ENCODE results near the gene MEI1.

The MEI1 gene

DNA sequence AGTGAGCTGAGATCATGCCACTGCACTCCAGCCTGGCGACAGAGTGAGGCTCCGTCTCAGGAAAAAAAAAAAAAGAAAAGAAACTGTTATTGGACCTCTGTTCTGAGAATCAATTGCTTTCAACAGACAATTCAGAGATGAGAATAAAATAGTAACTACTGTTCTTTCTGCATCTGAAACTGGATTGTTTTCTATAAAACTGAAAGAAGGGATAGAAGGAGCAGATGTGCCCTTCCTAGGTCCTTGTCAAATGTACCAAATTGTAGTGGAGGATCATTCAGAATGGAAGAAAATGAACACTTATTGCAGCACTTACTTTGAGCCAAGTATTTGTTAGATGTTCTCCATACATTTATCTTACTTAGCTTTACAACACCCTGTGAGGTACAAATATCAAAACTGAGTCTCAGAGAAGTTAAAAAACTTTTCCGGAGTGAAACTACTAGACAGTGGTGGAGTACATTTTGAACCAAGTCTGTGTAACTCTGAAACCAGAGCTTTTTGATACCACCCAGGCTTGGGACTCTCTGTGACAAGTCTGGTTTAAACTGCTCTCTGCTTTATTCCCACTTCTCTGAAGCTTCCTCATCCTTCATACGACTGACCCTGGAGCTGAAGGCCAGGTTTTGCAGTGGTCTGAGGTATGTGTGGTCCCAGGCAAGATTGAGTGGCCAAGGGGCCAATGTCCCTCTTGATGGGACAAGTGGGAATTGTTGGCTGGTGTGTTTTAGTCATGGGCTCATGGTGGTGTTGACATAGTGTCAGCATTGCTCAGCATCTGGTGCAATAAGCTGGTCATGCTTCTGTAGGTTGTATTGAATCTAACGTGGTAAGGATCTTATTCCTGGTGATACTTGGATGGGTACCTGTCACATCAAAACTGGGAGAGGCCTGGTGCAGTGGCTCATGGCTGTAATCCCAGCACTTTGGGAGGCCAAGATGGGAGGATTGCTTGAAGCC is 53.0 kb downstream of the MEI1 start:
- no peak overlapping the region for H3K4me3 ChIP-seq (replicated peaks; ENCODE audit: low read depth, low read length)
- TF ChIP-seq, protein P1, sequence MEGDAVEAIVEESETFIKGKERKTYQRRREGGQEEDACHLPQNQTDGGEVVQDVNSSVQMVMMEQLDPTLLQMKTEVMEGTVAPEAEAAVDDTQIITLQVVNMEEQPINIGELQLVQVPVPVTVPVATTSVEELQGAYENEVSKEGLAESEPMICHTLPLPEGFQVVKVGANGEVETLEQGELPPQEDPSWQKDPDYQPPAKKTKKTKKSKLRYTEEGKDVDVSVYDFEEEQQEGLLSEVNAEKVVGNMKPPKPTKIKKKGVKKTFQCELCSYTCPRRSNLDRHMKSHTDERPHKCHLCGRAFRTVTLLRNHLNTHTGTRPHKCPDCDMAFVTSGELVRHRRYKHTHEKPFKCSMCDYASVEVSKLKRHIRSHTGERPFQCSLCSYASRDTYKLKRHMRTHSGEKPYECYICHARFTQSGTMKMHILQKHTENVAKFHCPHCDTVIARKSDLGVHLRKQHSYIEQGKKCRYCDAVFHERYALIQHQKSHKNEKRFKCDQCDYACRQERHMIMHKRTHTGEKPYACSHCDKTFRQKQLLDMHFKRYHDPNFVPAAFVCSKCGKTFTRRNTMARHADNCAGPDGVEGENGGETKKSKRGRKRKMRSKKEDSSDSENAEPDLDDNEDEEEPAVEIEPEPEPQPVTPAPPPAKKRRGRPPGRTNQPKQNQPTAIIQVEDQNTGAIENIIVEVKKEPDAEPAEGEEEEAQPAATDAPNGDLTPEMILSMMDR (IDR thresholded peaks at IDR 0.05; ENCODE audit: low read depth, low read length, missing control alignments) = no peak
- no peak for DNase-seq (ENCODE audit: extremely low read depth, low read depth)

DNA sequence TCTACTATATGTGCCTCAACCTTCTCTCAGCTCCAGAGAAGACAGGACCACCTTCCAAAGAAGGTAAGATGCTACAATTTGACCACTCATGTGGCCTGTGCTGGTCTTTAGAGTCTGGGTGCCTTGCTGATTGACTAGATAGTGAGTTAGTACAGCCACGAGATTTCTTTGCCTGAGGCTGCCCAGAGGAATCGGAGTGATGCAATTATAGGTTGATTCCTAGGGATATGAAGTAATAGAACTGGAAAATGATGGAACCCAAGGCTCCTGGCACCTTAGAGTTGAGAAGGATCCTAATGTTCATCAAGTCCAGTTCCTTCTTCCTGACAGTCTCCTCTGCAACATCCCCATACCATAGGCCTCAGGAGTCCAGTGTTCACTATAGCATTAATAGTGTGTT is 54.7 kb downstream of the MEI1 start:
- H3K4me3 ChIP-seq (replicated peaks; ENCODE audit: low read depth, low read length) = no peak overlapping the region
- no peak for DNase-seq (ENCODE audit: extremely low read depth, low read depth)
- TF ChIP-seq, protein P1 (IDR thresholded peaks at IDR 0.05; ENCODE audit: low read depth, low read length, missing control alignments) = no peak

DNA sequence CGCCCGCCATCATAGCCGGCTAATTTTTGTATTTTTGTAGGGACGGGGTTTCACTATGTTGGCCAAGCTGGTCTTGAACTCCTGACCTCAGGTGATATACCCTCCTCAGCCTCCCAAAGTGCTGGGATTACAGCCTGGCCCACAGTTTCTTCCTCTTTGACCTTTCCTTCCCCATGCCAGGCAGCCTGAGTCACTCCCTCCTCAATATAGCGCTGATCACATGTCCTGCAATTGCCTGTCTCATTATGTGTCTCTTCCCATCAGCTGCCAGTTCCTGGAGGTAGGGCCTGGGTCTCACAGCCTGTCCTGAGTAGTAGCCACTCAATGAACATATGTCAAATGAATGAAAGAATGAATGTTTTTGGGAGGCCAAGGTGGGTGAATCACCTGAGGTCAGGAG is 58.2 kb downstream of the MEI1 start:
- TF ChIP-seq, protein P1 (IDR thresholded peaks at IDR 0.05; ENCODE audit: low read depth, low read length, missing control alignments) = no peak
- H3K4me3 ChIP-seq (replicated peaks; ENCODE audit: low read depth, low read length) = no peak overlapping the region
- DNase-seq (ENCODE audit: extremely low read depth, low read depth) = no peak

DNA sequence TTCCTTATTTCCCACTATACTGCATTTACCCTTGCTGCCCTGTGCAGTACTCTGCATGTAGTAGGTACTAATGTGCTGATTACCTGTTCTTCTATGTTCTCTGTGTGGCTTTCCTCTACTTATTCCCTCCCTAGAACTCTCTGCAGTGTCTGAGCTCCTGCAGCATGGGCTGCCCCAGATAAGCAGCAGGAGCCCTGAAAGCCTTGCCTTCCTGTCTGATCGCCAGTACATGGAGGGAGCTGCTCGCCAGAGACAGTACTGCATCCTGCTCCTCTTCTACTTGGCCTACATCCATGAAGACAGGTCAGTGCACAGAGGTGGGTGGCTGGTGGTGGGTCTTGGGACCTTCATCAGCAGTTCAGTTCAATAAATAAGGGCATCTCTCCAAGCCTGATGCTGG is 58.9 kb downstream of the MEI1 start:
- no peak overlapping the region for H3K4me3 ChIP-seq (replicated peaks; ENCODE audit: low read depth, low read length)
- DNase-seq (ENCODE audit: extremely low read depth, low read depth) = no peak
- TF ChIP-seq, protein P1 (IDR thresholded peaks at IDR 0.05; ENCODE audit: low read depth, low read length, missing control alignments) = no peak

DNA sequence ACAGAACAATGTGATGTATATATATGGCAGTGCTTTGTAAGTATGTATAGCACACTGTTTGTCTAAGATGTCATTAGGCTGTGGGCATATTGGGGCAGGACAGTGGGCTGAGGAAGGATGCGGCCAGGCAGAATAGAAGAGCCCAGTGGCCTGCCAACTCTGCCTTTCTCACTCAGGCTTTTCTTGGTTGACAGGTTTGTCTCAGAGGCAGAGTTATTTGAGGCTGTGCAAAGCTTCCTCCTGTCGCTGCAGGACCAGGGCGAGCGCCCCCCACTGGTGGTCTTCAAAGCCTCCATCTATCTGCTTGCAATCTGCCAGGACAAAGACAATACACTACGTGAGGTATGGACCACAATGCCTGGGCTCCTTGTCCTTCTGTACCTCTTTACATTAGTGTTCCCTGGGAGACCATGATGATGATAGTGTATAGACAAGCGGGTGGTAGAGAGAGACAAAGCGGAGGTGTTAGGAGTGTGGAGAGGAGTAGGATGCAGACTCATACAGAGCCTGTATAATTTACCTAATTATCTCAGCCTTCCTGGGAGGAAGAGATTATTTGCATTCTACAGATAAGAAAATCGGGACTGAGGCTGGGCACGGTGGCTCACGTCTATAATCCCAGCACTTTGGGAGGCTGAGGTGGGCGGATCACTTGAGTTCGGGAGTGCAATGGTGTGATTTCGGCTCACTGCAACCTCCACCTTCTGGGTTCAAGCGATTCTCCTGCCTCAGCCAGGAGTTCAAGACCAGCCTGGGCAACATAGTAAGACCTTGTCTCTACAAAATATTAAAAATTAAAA is 63.9 kb downstream of the MEI1 start:
- no peak for DNase-seq (ENCODE audit: extremely low read depth, low read depth)
- no peak overlapping the region for H3K4me3 ChIP-seq (replicated peaks; ENCODE audit: low read depth, low read length)
- TF ChIP-seq, protein P1 (IDR thresholded peaks at IDR 0.05; ENCODE audit: low read depth, low read length, missing control alignments) = peak; percentile 63

DNA sequence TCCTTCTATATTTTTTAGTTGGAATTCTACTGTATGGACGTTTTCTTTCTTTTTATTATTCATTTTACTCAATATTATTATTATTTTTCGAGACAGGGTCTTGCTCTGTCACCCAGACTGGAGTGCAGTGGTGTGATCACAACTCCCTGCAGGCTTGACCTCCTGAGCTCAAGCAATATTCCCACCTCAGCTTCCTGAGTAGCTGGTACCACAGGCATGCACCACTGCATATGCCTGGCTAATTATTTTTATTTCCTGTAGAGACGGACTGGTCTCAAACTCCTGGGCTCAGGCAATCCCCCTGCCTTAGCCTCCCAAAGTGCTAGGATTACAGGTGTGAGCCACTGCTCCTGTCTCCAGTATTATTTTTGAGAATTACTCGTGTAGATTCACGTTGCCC is 67.2 kb downstream of the MEI1 start:
- TF ChIP-seq, protein P1 (IDR thresholded peaks at IDR 0.05; ENCODE audit: low read depth, low read length, missing control alignments) = no peak
- H3K4me3 ChIP-seq (replicated peaks; ENCODE audit: low read depth, low read length) = no peak overlapping the region
- DNase-seq (ENCODE audit: extremely low read depth, low read depth) = no peak

Measured in HFF-Myc (cell line).